AG20443 (cell line): ENCODE data around the gene EFHC2.
A peak's percentile ranks its signal among the peaks of the same experiment; 100 is the strongest.

Experiments
- DNase-seq: peaks from one replicate; pipeline ENCODE4 v3.0.0; 2012; ENCODE audit warnings: low spot score, mixed read lengths

EFHC2 gene

DNA sequence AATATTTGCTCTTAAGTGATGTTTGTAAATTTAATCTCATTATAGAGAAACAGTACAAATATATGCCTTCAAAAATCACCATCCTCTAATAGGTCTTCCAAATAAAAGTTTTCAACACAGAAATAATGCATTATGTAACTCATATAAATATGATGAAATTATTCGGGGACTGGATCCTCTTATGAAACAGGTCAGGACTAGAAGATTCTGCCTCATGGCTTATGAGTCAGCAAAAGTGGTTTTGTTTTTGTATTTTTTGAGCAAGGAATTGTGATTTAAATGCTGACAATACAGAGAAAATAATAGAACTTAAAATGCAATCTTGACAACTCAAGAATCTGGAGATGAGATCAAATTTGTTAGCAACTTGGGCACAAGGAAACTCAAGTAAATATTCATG lies 190.6 kb downstream of the EFHC2 start:
- DNase-seq: peak; percentile 30

DNA sequence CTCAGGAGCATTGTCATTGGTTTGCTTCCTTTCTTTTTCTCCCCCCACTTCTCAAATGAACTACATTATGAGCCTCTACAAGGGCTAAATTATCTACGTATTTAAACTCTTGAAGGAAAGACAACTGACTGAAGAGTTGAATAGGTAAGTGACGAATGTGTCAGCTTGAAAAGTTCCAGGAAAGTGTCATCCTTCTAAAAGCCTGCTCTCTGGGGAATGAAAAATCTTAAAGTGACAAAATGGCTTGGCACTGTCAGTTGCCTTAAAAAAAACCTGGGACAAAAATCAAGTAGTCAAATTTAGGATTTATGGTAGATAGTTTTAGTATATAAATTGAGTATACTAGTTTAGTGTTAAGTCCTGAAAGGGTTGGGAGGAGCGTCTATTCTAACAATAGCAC lies 196.3 kb downstream of the EFHC2 start:
- no peak for DNase-seq

GRCh38 chrX:44144177-44144945 lies 199.1 kb downstream of the EFHC2 start:
- no peak for DNase-seq

GRCh38 chrX:44143061-44143602 lies 200.3 kb downstream of the EFHC2 start:
- no peak for DNase-seq

GRCh38 chrX:44130189-44130588 lies 213.3 kb downstream of the EFHC2 start:
- no peak for DNase-seq

GRCh38 chrX:44113337-44113736 lies 230.1 kb downstream of the EFHC2 start:
- DNase-seq: no peak

- no peak for DNase-seq
Observed at GRCh38 chrX:44106864-44107263, 236.6 kb downstream of the EFHC2 start.

DNA sequence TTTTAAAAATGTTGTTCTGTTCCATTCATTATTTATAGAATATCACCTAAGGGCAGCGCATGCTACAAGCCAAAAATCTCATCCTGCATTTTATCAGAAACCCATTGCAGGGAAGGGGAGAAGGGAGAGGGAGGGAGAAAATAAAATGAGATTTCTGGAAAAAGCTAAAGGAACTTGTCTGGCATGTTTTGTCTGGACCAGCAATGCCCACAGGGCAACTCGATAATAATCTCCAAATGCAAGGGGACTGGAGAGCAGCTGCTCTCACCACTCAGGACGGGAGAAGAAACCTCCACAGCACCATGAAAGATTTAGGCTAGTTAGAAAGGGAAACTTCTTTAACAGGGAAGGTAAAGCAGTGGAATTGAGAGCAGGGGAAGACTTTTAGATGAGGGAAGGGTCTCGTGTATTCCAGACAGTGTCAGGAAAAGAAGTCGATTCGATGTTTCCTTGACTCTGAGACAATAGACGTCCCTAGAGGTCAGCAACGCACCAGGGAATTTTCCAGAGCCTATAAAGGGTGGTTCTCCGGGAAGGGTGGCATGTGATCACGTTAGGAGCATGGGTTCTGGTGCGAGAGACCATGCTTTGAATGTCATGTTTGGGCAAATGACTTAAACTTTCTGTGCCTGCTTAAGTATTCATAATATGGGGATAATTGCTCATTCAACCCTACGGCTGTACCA lies 238.1 kb downstream of the EFHC2 start:
- no peak for DNase-seq

DNA sequence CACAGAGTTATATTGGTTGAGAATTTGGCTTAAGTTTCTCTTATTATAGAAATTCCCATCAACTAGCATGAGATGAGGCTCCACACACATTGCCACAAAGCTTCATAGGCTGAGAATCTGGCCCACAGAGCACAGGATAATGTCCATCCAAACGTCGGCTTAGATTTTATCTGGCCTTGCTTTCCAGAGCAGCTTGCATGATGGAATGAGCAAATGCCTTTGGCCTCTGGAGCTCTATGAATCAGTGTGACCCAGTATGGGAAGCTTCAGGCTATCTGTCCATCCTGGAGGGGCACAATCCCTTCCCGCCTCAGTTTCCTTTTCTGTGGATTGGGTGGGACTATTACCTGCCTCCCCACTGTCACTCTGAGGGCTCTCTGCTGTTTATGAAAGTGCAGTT lies 238.8 kb downstream of the EFHC2 start:
- no peak for DNase-seq

DNA sequence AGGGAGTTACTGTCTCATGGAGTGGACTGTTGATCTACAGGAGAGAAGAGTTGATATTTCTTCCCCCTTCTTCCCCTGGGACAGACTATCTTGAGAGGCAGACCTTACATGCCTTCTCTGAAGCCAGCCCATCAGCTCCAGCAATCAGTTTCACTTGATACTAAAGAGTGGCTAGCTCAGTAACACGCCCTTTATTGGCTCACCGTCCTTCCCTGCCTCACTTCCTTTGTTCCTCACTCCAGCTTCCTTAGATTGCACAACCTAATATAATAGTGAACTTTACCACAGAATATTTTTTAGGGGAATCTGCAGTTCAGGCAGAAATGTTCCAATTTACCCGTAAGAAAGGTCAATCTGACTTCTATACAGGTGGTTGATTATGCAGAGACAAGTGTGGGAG lies 242.2 kb downstream of the EFHC2 start:
- DNase-seq: no peak

DNA sequence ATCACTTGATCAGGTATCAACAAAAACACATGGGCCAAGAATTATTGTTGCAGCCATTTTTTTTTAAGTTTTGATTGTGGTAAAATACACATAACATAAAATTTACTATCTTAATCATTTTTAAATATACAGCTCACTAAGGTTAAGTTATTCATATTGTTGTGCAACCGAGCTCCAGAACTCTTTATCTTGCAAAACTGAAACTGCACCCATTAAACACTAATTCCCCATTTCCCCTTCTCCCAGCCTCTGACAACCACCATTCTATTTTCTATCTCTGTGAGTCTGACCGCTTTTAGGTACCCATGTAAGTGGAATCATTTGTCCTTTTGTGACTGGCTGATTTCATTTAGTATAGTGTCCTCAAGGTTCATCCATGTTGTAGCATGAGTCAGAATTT lies 244.1 kb downstream of the EFHC2 start:
- no peak for DNase-seq
